ENCODE data around the gene GNL2. TPM values are rescaled to one million over a fixed set of nuclear protein-coding genes. Genes with fewer than 3 reads are reported as not detected.
"Not testable (repeated sequence)": the region's sequence is repeated elsewhere in the genome, so short reads cannot be mapped to it uniquely, and the experiment has no call there.

Gene GNL2
- total RNA-seq, 2 donors from 2014 or later: 35.7 to 40.0 TPM

GRCh38 chr1:37567023-37567422, 28.7 kb downstream of the GNL2 start:
- no peak for DNase-seq (ENCODE audit: low spot score)
- intact Hi-C loops (cut with DNase I): no loop called here

GRCh38 chr1:37564892-37565291, 30.8 kb downstream of the GNL2 start:
- no peak for DNase-seq (ENCODE audit: low spot score)
- intact Hi-C loops (cut with DNase I): no loop called here

- no peak for DNase-seq (ENCODE audit: low spot score)
- intact Hi-C loops (cut with DNase I): no loop called here
These were observed 32.8 kb downstream of the GNL2 start for GRCh38 chr1:37562984-37563383.

- DNase-seq (ENCODE audit: low spot score): no peak
These were observed 34.3 kb downstream of the GNL2 start for GRCh38 chr1:37561133-37562132.

GRCh38 chr1:37560401-37561132, 35.2 kb downstream of the GNL2 start:
- intact Hi-C loops (cut with DNase I): no loop called here
- DNase-seq (ENCODE audit: low spot score): no peak

More at GRCh38 chr1:37561133-37562132, 34.3 kb downstream of the GNL2 start:
- intact Hi-C loops (cut with DNase I): no loop called here

- DNase-seq (ENCODE audit: low spot score); intact Hi-C loops (cut with DNase I): not testable (repeated sequence)
These were observed 35.8 kb downstream of the GNL2 start for GRCh38 chr1:37559957-37560379.

GRCh38 chr1:37559080-37559479, 36.7 kb downstream of the GNL2 start:
- no peak for DNase-seq (ENCODE audit: low spot score)
- intact Hi-C loops (cut with DNase I): no loop called here

- intact Hi-C loops (cut with DNase I): no loop called here
- no peak for DNase-seq (ENCODE audit: low spot score)
These were observed 37.3 kb downstream of the GNL2 start for GRCh38 chr1:37558411-37558810.

GRCh38 chr1:37557402-37557801, 38.3 kb downstream of the GNL2 start:
- intact Hi-C loops (cut with DNase I): no loop called here

GRCh38 chr1:37556712-37557196, 39.0 kb downstream of the GNL2 start, which contains the start of gene DNALI1:
Gene DNALI1 (plus strand): TSS chr1:37556940. CDS start chr1:37556995, 55 bp downstream.
- intact Hi-C loops (cut with DNase I): no loop called here
- DNase-seq (ENCODE audit: low spot score): peak; percentile 94

More at GRCh38 chr1:37557402-37557801, 38.3 kb downstream of the GNL2 start:
- DNase-seq (ENCODE audit: low spot score): no peak

GRCh38 chr1:37553927-37554808, 41.6 kb downstream of the GNL2 start, which contains the start of gene SNIP1:
Gene SNIP1 (minus strand): TSS chr1:37554293. CDS start chr1:37554229, 64 bp downstream.
- intact Hi-C loops (cut with DNase I): no loop called here
- peak; percentile 97 for DNase-seq (ENCODE audit: low spot score)

GRCh38 chr1:37553598-37553926, 42.2 kb downstream of the GNL2 start:
- no peak for DNase-seq (ENCODE audit: low spot score)
- intact Hi-C loops (cut with DNase I): no loop called here

GRCh38 chr1:37549341-37549740, 46.4 kb downstream of the GNL2 start:
- no peak for DNase-seq (ENCODE audit: low spot score)
- intact Hi-C loops (cut with DNase I): no loop called here

- intact Hi-C loops (cut with DNase I): no loop called here
- DNase-seq (ENCODE audit: low spot score): no peak
These were observed 50.7 kb downstream of the GNL2 start for GRCh38 chr1:37545019-37545418.

GRCh38 chr1:37544530-37544929, 51.2 kb downstream of the GNL2 start:
- DNase-seq (ENCODE audit: low spot score): no peak
- intact Hi-C loops (cut with DNase I): no loop called here

GRCh38 chr1:37540036-37540785, 55.5 kb downstream of the GNL2 start:
- intact Hi-C loops (cut with DNase I): no loop called here
- no peak for DNase-seq (ENCODE audit: low spot score)

- DNase-seq (ENCODE audit: low spot score); intact Hi-C loops (cut with DNase I): not testable (repeated sequence)
These were observed 56.6 kb downstream of the GNL2 start for GRCh38 chr1:37539154-37539553.

GRCh38 chr1:37537378-37537777, 58.4 kb downstream of the GNL2 start:
- intact Hi-C loops (cut with DNase I): no loop called here
- no peak for DNase-seq (ENCODE audit: low spot score)
